MG63 (cell line): ENCODE measurements around the gene OR4K1. TPM values are rescaled to one million over a fixed set of nuclear protein-coding genes. Genes with fewer than 3 reads are reported as not detected.

Experiments
- total RNA-seq: library from RNA; depleted of rRNA; stranded (reverse); fragments of >200 nt; shearing (Covaris generic); gene quantifications from 2 replicates; pipeline ENCODE4 v1.2.3, GENCODE V29; 2014; ENCODE audit warnings: low replicate concordance; rRNA removed

The OR4K1 gene
- total RNA-seq, 1 experiment from 2014 or later, result not detected

Other genes with a start within 250 kb of the OR4K1 start
- gene OR11H2, start 217.0 kb upstream of the OR4K1 start, total RNA-seq, result not detected in 2 replicates
- not detected in 2 replicates for gene OR4Q3, start 187.3 kb upstream of the OR4K1 start, total RNA-seq
- not detected in 2 replicates for gene OR4M1, start 157.4 kb upstream of the OR4K1 start, total RNA-seq
- not detected in 2 replicates for gene OR4N2, start 127.1 kb upstream of the OR4K1 start, total RNA-seq
- not detected in 2 replicates for gene OR4K2, start 55.8 kb upstream of the OR4K1 start, total RNA-seq
- not detected in 2 replicates for gene OR4K5, start 10.3 kb upstream of the OR4K1 start, total RNA-seq
- gene OR4K15, start 44.7 kb downstream of the OR4K1 start, total RNA-seq, result not detected in 2 replicates
- not detected in 2 replicates for gene OR4Q2, start 71.2 kb downstream of the OR4K1 start, total RNA-seq
- gene OR4K14, start 88.4 kb downstream of the OR4K1 start, total RNA-seq, result not detected in 2 replicates
- gene OR4K13, start 105.1 kb downstream of the OR4K1 start, total RNA-seq, result not detected in 2 replicates
- not detected in 2 replicates for gene OR4L1, start 129.1 kb downstream of the OR4K1 start, total RNA-seq
- gene OR4K17, start 179.8 kb downstream of the OR4K1 start, total RNA-seq, result not detected in 2 replicates
- gene OR4N5, start 207.9 kb downstream of the OR4K1 start, total RNA-seq, result not detected in 2 replicates